Fibroblast of lung (primary cell): ENCODE measurements around the gene SVEP1. TPM values are rescaled to one million over a fixed set of nuclear protein-coding genes. Genes with fewer than 3 reads are reported as not detected.

ENCODE experiments used
- DNase-seq, 2 donors: peaks; one replicate each; pipeline versions ENCODE4 v3.0.0 to v3.0.0-alpha.2; 2010; ENCODE audit warnings: low read depth in 2 of 2
- H2AFZ ChIP-seq: 2 replicates; pipeline ENCODE4 v1.5.1; 2012; ENCODE audit warnings: low read length, control low read depth, inconsistent platforms
- H3K27ac ChIP-seq: 2 replicates; pipeline ENCODE4 v1.5.1; 2011; ENCODE audit warnings: low read length, control low read depth; ENCODE audit not compliant: insufficient read depth
- H3K27me3 ChIP-seq: 2 replicates; pipeline ENCODE4 v1.5.1; 2011; ENCODE audit warnings: mild to moderate bottlenecking, low read length; ENCODE audit not compliant: control insufficient read depth, insufficient read depth
- H3K36me3 ChIP-seq: 2 replicates; pipeline ENCODE4 v1.5.1; 2011; ENCODE audit warnings: low read length; ENCODE audit not compliant: control insufficient read depth, insufficient read depth
- H3K4me1 ChIP-seq: 2 replicates; pipeline ENCODE4 v1.5.1; 2011; ENCODE audit warnings: low read length; ENCODE audit not compliant: control insufficient read depth, insufficient read depth; ENCODE audit errors: extremely low read depth
- H3K4me2 ChIP-seq: 2 replicates; pipeline ENCODE4 v1.5.1; 2011; ENCODE audit warnings: low read length, control low read depth; ENCODE audit not compliant: insufficient read depth; ENCODE audit errors: extremely low read depth
- H3K4me3 ChIP-seq, 4 experiments: fragments of 200-600 bp in 1 of 4; sonication (generic) in 1 of 4; replicated peaks in 1 of 4; 2 replicates each; pipeline ENCODE4 v1.5.1; 2011 to 2016; ENCODE audit warnings: low read length in 4 of 4, low read depth in 3 of 4, mild to moderate bottlenecking in 3 of 4, control low read depth in 2 of 4, inconsistent platforms in 1 of 4, mixed read lengths in 1 of 4; ENCODE audit not compliant: insufficient read depth in 1 of 4; ENCODE audit errors: control extremely low read depth in 1 of 4
- H3K79me2 ChIP-seq: 2 replicates; pipeline ENCODE4 v1.5.1; 2012; ENCODE audit warnings: mild to moderate bottlenecking, low read length, inconsistent platforms; ENCODE audit not compliant: control insufficient read depth, insufficient read depth
- H3K9ac ChIP-seq: 2 replicates; pipeline ENCODE4 v1.5.1; 2011; ENCODE audit warnings: mild to moderate bottlenecking, low read length, control low read depth; ENCODE audit not compliant: insufficient read depth
- H3K9me3 ChIP-seq: 2 replicates; pipeline ENCODE4 v1.5.1; 2012; ENCODE audit warnings: low read depth, low read length; ENCODE audit not compliant: control insufficient read depth, insufficient read depth
- H4K20me1 ChIP-seq: 2 replicates; pipeline ENCODE4 v1.5.1; 2011; ENCODE audit warnings: low read length; ENCODE audit not compliant: control insufficient read depth, insufficient read depth; ENCODE audit errors: extremely low read depth
- CTCF ChIP-seq, 2 donors: IDR thresholded peaks in 1 of 2; conservative IDR thresholded peaks in 1 of 2; 1 replicate in 1 of 2; 2 replicates in 1 of 2; pipeline ENCODE4 v1.5.1; 2011 to 2012; ENCODE audit warnings: low read length in 2 of 2, control low read depth in 1 of 2, inconsistent platforms in 1 of 2, low read depth in 1 of 2, mild to moderate bottlenecking in 1 of 2
- EZH2 ChIP-seq: IDR thresholded peaks from 2 replicates; pipeline ENCODE4 v1.5.1; 2012; ENCODE audit warnings: low read length, control low read depth, mild to moderate bottlenecking; ENCODE audit errors: missing control alignments
- polyA plus RNA-seq, 2 donors: library from polyadenylated mRNA; depleted of rRNA in 1 of 2; stranded (reverse) in 1 of 2; unstranded in 1 of 2; fragments of >200 nt; gene quantifications; 2 replicates each; pipeline ENCODE4 v1.2.1, GENCODE V29; 2011 to 2012; ENCODE audit warnings: missing spikeins in 1 of 2
- total RNA-seq: library from RNA; depleted of rRNA; stranded (reverse); fragments of >200 nt; gene quantifications from 2 replicates; pipeline ENCODE4 v1.2.1, GENCODE V29; 2014

SVEP1 gene
- total and polyA plus RNA-seq, 2 donors (not counting 1 experiment from before 2014, with no cell fraction given): 46.3 to 96.9 TPM

- H3K4me3 ChIP-seq: no peak overlapping the region
- no peak overlapping the region for H2AFZ ChIP-seq
- no peak for DNase-seq
- no peaks in the 10 kb centered on the region for H3K79me2 ChIP-seq
- H3K4me2 ChIP-seq: no peak overlapping the region
- H3K27ac ChIP-seq: no peak overlapping the region
- H3K4me1 ChIP-seq: no peaks in the 10 kb centered on the region
- TF ChIP-seq CTCF (conservative IDR thresholded peaks at IDR 0.05 in 1 of 2, IDR thresholded peaks at IDR 0.05 in 1 of 2; ENCODE audit: low read depth in 1 of 2, low read length in 2 of 2) (no peak), EZH2 (no peak)
- H3K36me3 ChIP-seq: no peaks in the 10 kb centered on the region
- H3K9ac ChIP-seq: no peak overlapping the region
- H3K27me3 ChIP-seq: no peaks in the 10 kb centered on the region
- H4K20me1 ChIP-seq: no peaks in the 10 kb centered on the region
- no peaks in the 10 kb centered on the region for H3K9me3 ChIP-seq
These were observed 17.7 kb downstream of the SVEP1 start for GRCh38 chr9:110561826-110562225.

- peak in 1 of 2 donors; percentile 50 for DNase-seq
- Histone ChIP-seq H3K9me3 (no peaks in the 10 kb centered on the region), H3K9ac (no peak overlapping the region), H3K4me2 (no peak overlapping the region), H3K4me1 (peaks cover 8% of the 10 kb centered on the region), H4K20me1 (no peaks in the 10 kb centered on the region), H3K27me3 (no peaks in the 10 kb centered on the region), H3K27ac (no peak overlapping the region), H3K4me3 (no peak overlapping the region), H3K36me3 (no peaks in the 10 kb centered on the region), H2AFZ (no peak overlapping the region), H3K79me2 (no peaks in the 10 kb centered on the region)
- TF ChIP-seq CTCF (conservative IDR thresholded peaks at IDR 0.05 in 1 of 2, IDR thresholded peaks at IDR 0.05 in 1 of 2; ENCODE audit: low read depth in 1 of 2, low read length in 2 of 2): no peak
- no peak for TF ChIP-seq EZH2
These were observed 19.7 kb downstream of the SVEP1 start for GRCh38 chr9:110559869-110560268.

- H3K9ac ChIP-seq: no peak overlapping the region
These were observed 23.8 kb downstream of the SVEP1 start for GRCh38 chr9:110555551-110556331.

More at GRCh38 chr9:110555551-110556331, 23.8 kb downstream of the SVEP1 start:
- Histone ChIP-seq H3K36me3 (no peaks in the 10 kb centered on the region), H3K4me2 (peak overlapping the region; percentile 54), H3K9me3 (no peaks in the 10 kb centered on the region), H4K20me1 (no peaks in the 10 kb centered on the region), H3K27ac (peak overlapping the region; percentile 53), H3K4me1 (peaks cover 16% of the 10 kb centered on the region), H3K79me2 (no peaks in the 10 kb centered on the region), H3K27me3 (no peaks in the 10 kb centered on the region), H2AFZ (no peak overlapping the region), H3K4me3 (no peak overlapping the region)
- peak; percentile 91 to 94 for DNase-seq
- no peak for TF ChIP-seq CTCF (conservative IDR thresholded peaks at IDR 0.05 in 1 of 2, IDR thresholded peaks at IDR 0.05 in 1 of 2; ENCODE audit: low read depth in 1 of 2, low read length in 2 of 2)
- no peak for TF ChIP-seq EZH2
